Spleen (tissue), 11 donors: ENCODE data around the gene GSK3B. TPM values are rescaled to one million over a fixed set of nuclear protein-coding genes. Genes with fewer than 3 reads are reported as not detected.

ENCODE experiments used
- DNase-seq: peaks from one replicate; pipeline ENCODE4 v3.0.0-alpha.2; 2020
- H3K27ac ChIP-seq, 8 donors: fragments of 200-600 bp; sonication (generic) in 7 of 8; 1 replicate in 4 of 8; 2 replicates in 4 of 8; pipeline versions ENCODE4 v1.5.0 to v1.8.0; 2016 to 2021; ENCODE audit warnings: inconsistent platforms in 4 of 8, mild to moderate bottlenecking in 4 of 8, moderate library complexity in 1 of 8
- H3K27me3 ChIP-seq, 7 donors: fragments of 200-600 bp; sonication (generic) in 6 of 7; replicated peaks in 1 of 7; 1 replicate in 4 of 7; 2 replicates in 3 of 7; pipeline versions ENCODE4 v1.5.0 to v1.8.0; 2016 to 2021; ENCODE audit warnings: inconsistent platforms in 3 of 7, mild to moderate bottlenecking in 1 of 7
- H3K36me3 ChIP-seq, 6 donors: fragments of 200-600 bp; sonication (generic) in 5 of 6; 1 replicate in 4 of 6; 2 replicates in 2 of 6; pipeline versions ENCODE4 v1.5.0 to v1.8.0; 2016 to 2021; ENCODE audit warnings: inconsistent platforms in 2 of 6
- H3K4me1 ChIP-seq, 6 donors: fragments of 200-600 bp; sonication (generic) in 5 of 6; 1 replicate in 3 of 6; 2 replicates in 3 of 6; pipeline versions ENCODE4 v1.5.0 to v1.8.0; 2016 to 2021; ENCODE audit warnings: inconsistent platforms in 3 of 6
- H3K4me3 ChIP-seq, 8 donors: fragments of 200-600 bp; sonication (generic) in 7 of 8; 1 replicate in 4 of 8; 2 replicates in 4 of 8; pipeline versions ENCODE4 v1.5.0 to v1.8.0; 2016 to 2021; ENCODE audit warnings: inconsistent platforms in 4 of 8, mild to moderate bottlenecking in 4 of 8, moderate library complexity in 2 of 8
- H3K9me3 ChIP-seq, 8 donors: fragments of 200-600 bp; sonication (generic) in 7 of 8; 1 replicate in 4 of 8; 2 replicates in 4 of 8; pipeline versions ENCODE4 v1.5.0 to v1.8.0; 2016 to 2021; ENCODE audit warnings: inconsistent platforms in 4 of 8
- CTCF ChIP-seq, 11 experiments: fragments of 200-600 bp in 7 of 11; fragments of 450-650 bp in 4 of 11; sonication (generic) in 4 of 11; IDR thresholded peaks in 8 of 11; conservative IDR thresholded peaks in 3 of 11; 1 replicate in 7 of 11; 2 replicates in 4 of 11; pipeline versions ENCODE4 v1.4.0 to v1.8.0; 2016 to 2021; ENCODE audit warnings: antibody characterized with exemption in 11 of 11, inconsistent platforms in 4 of 11, mild to moderate bottlenecking in 1 of 11
- POLR2A ChIP-seq, 3 donors: fragments of 450-650 bp; IDR thresholded peaks; one replicate each; pipeline ENCODE4 v1.5.1; 2017; ENCODE audit warnings: antibody characterized with exemption in 3 of 3, mild to moderate bottlenecking in 1 of 3
- POLR2AphosphoS5 ChIP-seq, 3 donors: sonication (generic); formaldehyde crosslinking; IDR thresholded peaks; one replicate each; pipeline ENCODE4 v1.5.1; 2017; ENCODE audit warnings: antibody characterized with exemption in 3 of 3
- WGBS, 5 donors: extraction: QIAGEN DNeasy Blood & Tissue Kit in 3 of 5; methylation state at CpG; one replicate each; pipeline versions ENCODE4 v1.1.5 to v1.1.7; 2013 to 2018; 5-methylcytosine and 5-hydroxymethylcytosine counted together
- intact Hi-C: fragments of 100-400 bp; cut with DNase I; formaldehyde crosslinking; loops from one replicate; pipeline ENCODE4 v1.15.0; 2023; ENCODE audit warnings: low total_unique reads
- polyA plus RNA-seq, 3 donors: library from polyadenylated mRNA; stranded (reverse); fragments of 200-250 nt; gene quantifications; one replicate each; pipeline ENCODE4 v1.2.1, GENCODE V29; 2013
- total RNA-seq, 7 donors: library from RNA; depleted of rRNA in 3 of 7; stranded (reverse); fragments of >200 nt in 3 of 7; fragmentation: NEBNext Ultra II Directional in 4 of 7; extraction: Animal tissue kit (Norgen Biotek cat#: 25700) in 4 of 7; gene quantifications; one replicate each; pipeline versions ENCODE4 v1.1.0 to v1.2.1, GENCODE V29; 2016 to 2021
- donor health status: healthy with polysubstance abuse.
- donor health status: DM: no; HTN: no; CAD: no; lungs with moderate emphysema.
- donor health status: DM: no; HTN: no; CAD: no.
- donor health status: Bipolar disorder and iron deficiency.
- donor health status: healthy.
- donor health status: DM: no; HTN: no; CAD: no.
- donor health status: DM: yes; HTN: yes; CAD: no.

Gene GSK3B
- total and polyA plus RNA-seq, 10 donors, result 4.7 to 62.2 (median 53.1) TPM

GRCh38 chr3:119808244-119808643, 286.0 kb downstream of the GSK3B start:
- Histone ChIP-seq H3K4me1 (peaks cover 4 to 19% (median 14%) of the 10 kb centered on the region in 6 donors), H3K36me3 (no peaks in the 10 kb centered on the region), H3K27me3 (no peaks in the 10 kb centered on the region), H3K27ac (no peak overlapping the region), H3K4me3 (no peak overlapping the region), H3K9me3 (no peaks in the 10 kb centered on the region)
- WGBS, 5 donors, result 94 to 99% (median 95%) methylated on average over 3 to 4 of the region's 4 CpGs
- TF ChIP-seq CTCF (IDR thresholded peaks at IDR 0.05 in 8 of 11, conservative IDR thresholded peaks at IDR 0.05 in 3 of 11) (no peak), POLR2AphosphoS5 (IDR thresholded peaks at IDR 0.05) (no peak), POLR2A (IDR thresholded peaks at IDR 0.05) (no peak)
- intact Hi-C loops, result no loop called here
- DNase-seq, result no peak

- 73 to 90% (median 88%) methylated on average over 4 of the region's 4 CpGs for WGBS, 5 donors
- Histone ChIP-seq H3K9me3 (no peaks in the 10 kb centered on the region), H3K4me3 (no peak overlapping the region), H3K36me3 (no peaks in the 10 kb centered on the region), H3K4me1 (no peaks in the 10 kb centered on the region), H3K27me3 (no peaks in the 10 kb centered on the region), H3K27ac (no peak overlapping the region)
- DNase-seq, result no peak
- TF ChIP-seq CTCF (IDR thresholded peaks at IDR 0.05 in 8 of 11, conservative IDR thresholded peaks at IDR 0.05 in 3 of 11), result no peak
- TF ChIP-seq POLR2AphosphoS5 (IDR thresholded peaks at IDR 0.05), result no peak
- TF ChIP-seq POLR2A (IDR thresholded peaks at IDR 0.05), result no peak
- intact Hi-C loops, result no loop called here
Observed at GRCh38 chr3:119800844-119801243, 293.4 kb downstream of the GSK3B start.

GRCh38 chr3:119796785-119797184, 297.5 kb downstream of the GSK3B start:
- intact Hi-C loops, result no loop called here
- H3K4me1 ChIP-seq, result no peaks in the 10 kb centered on the region
- TF ChIP-seq CTCF (IDR thresholded peaks at IDR 0.05 in 8 of 11, conservative IDR thresholded peaks at IDR 0.05 in 3 of 11) (no peak), POLR2AphosphoS5 (IDR thresholded peaks at IDR 0.05) (no peak), POLR2A (IDR thresholded peaks at IDR 0.05) (no peak)
- 77 to 93% (median 89%) methylated on average over 2 of the region's 2 CpGs for WGBS, 5 donors
- H3K9me3 ChIP-seq, result no peaks in the 10 kb centered on the region
- no peaks in the 10 kb centered on the region for H3K27me3 ChIP-seq
- DNase-seq, result no peak
- H3K36me3 ChIP-seq, result no peaks in the 10 kb centered on the region
- H3K27ac ChIP-seq, result no peak overlapping the region
- no peak overlapping the region for H3K4me3 ChIP-seq

GRCh38 chr3:119796368-119796767, 297.9 kb downstream of the GSK3B start:
- H3K4me1 ChIP-seq, result no peaks in the 10 kb centered on the region
- WGBS, 5 donors, result 92 to 100% (median 94%) methylated on average over 2 of the region's 2 CpGs
- H3K4me3 ChIP-seq, result no peak overlapping the region
- intact Hi-C loops, result no loop called here
- no peak overlapping the region for H3K27ac ChIP-seq
- no peaks in the 10 kb centered on the region for H3K27me3 ChIP-seq
- TF ChIP-seq POLR2A (IDR thresholded peaks at IDR 0.05) (no peak), CTCF (IDR thresholded peaks at IDR 0.05 in 8 of 11, conservative IDR thresholded peaks at IDR 0.05 in 3 of 11) (no peak), POLR2AphosphoS5 (IDR thresholded peaks at IDR 0.05) (no peak)
- no peaks in the 10 kb centered on the region for H3K9me3 ChIP-seq
- no peaks in the 10 kb centered on the region for H3K36me3 ChIP-seq
- DNase-seq, result no peak
